ENCODE results near the gene HOXC9. TPM values are rescaled to one million over a fixed set of nuclear protein-coding genes. Genes with fewer than 3 reads are reported as not detected.

The HOXC9 gene
- total RNA-seq, 1 experiment from 2014 or later, result not detected

- Histone ChIP-seq H3K4ac (ENCODE audit: low read depth, low read length) (no peak overlapping the region), H3K23me2 (ENCODE audit: insufficient read length, low read depth, low read length, poor library complexity, severe bottlenecking) (no peaks in the 10 kb centered on the region), H3T11ph (ENCODE audit: low read length) (no peak overlapping the region), H3K27ac (ENCODE audit: insufficient read length, low read depth, low read length) (no peak overlapping the region), H3K56ac (ENCODE audit: insufficient read length, low read depth, low read length) (no peak overlapping the region), H2BK5ac (ENCODE audit: insufficient read length, low read length) (no peak overlapping the region), H2BK20ac (ENCODE audit: low read depth, low read length, poor library complexity, severe bottlenecking) (no peak overlapping the region), H3K9me3 (ENCODE audit: control insufficient read depth, low read depth, low read length) (no peaks in the 10 kb centered on the region), H2BK12ac (ENCODE audit: insufficient read length, low read depth, low read length) (no peak overlapping the region), H2BK15ac (ENCODE audit: low read depth, low read length) (no peak overlapping the region), H3K27me3 (ENCODE audit: insufficient read depth, low read length) (peaks cover 100% of the 10 kb centered on the region), H3K4me1 (ENCODE audit: insufficient read depth, low read length) (no peaks in the 10 kb centered on the region), H2AK5ac (ENCODE audit: insufficient read length, low read length) (no peak overlapping the region), H4K8ac (replicated peaks; ENCODE audit: insufficient read length, low read depth, low read length) (no peak overlapping the region), H3K79me2 (ENCODE audit: insufficient read depth, low read length) (no peaks in the 10 kb centered on the region), H3K4me2 (ENCODE audit: insufficient read depth, insufficient read length, low read length) (no peak overlapping the region), H3K79me1 (ENCODE audit: insufficient read depth, low read depth, low read length, poor library complexity, severe bottlenecking) (no peaks in the 10 kb centered on the region), H3K9ac (ENCODE audit: extremely low read depth, insufficient read length, low read length) (no peak overlapping the region), H3K23ac (ENCODE audit: insufficient read length, low read depth, low read length) (no peak overlapping the region), H4K20me1 (ENCODE audit: control insufficient read depth, insufficient read depth, insufficient read length) (no peaks in the 10 kb centered on the region), H4K5ac (ENCODE audit: insufficient read length, low read depth, low read length) (no peak overlapping the region), H4K91ac (ENCODE audit: insufficient read length, low read depth, low read length) (no peak overlapping the region), H3K14ac (ENCODE audit: insufficient read depth, low read length) (no peak overlapping the region), H3K18ac (ENCODE audit: insufficient read length, low read depth, low read length) (no peak overlapping the region), H2BK120ac (ENCODE audit: low read depth, low read length, poor library complexity, severe bottlenecking) (no peak overlapping the region), H2AFZ (ENCODE audit: low read length) (no peak overlapping the region)
- Mint-ChIP-seq H3K27ac (no peak overlapping the region), H3K4me3 (no peak overlapping the region), H3K9me3 (peaks cover 7 to 8% of the 10 kb centered on the region in 2 experiments; a peak in 4 of 5 replicates), H3K36me3 (ENCODE audit: insufficient read depth in 1 of 3, low read depth in 3 of 3) (peaks cover 0 to 4% (median 0%) of the 10 kb centered on the region in 3 experiments; a peak in 2 of 7 replicates), H3K4me1 (peaks cover 3 to 9% of the 10 kb centered on the region in 2 experiments; a peak in 3 of 4 replicates), H3K27me3 (ENCODE audit: low read depth) (peaks cover 100% of the 10 kb centered on the region)
- DNase-seq, result no peak
- no CpG with 5 or more reads among the region's 9 CpGs for WGBS (ENCODE audit: extremely low coverage, insufficient read length, low lambda C conversion rate)
- TF ChIP-seq CTCF (conservative IDR thresholded peaks at IDR 0.05), result no peak
These were observed 39.0 kb downstream of the HOXC9 start for GRCh38 chr12:54038871-54039414.
